Sigmoid colon (tissue), 7 donors: Measurements from ENCODE around the gene ZBTB7C. TPM values are rescaled to one million over a fixed set of nuclear protein-coding genes. Genes with fewer than 3 reads are reported as not detected.

Experiments used
- DNase-seq: peaks from one replicate; pipeline ENCODE4 v3.0.0-alpha.2; 2019
- H3K27ac ChIP-seq, 4 donors: fragments of 200-600 bp; sonication (generic); one replicate each; pipeline ENCODE4 v1.5.1; 2016 to 2019; ENCODE audit warnings: mild to moderate bottlenecking in 1 of 4
- H3K27me3 ChIP-seq, 3 donors: fragments of 200-600 bp; sonication (generic); one replicate each; pipeline ENCODE4 v1.5.1; 2019; ENCODE audit warnings: mild to moderate bottlenecking in 1 of 3
- H3K36me3 ChIP-seq, 4 donors: fragments of 200-600 bp; sonication (generic); one replicate each; pipeline ENCODE4 v1.5.1; 2016 to 2019
- H3K4me1 ChIP-seq, 4 donors: fragments of 200-600 bp; sonication (generic); one replicate each; pipeline ENCODE4 v1.5.1; 2017 to 2019
- H3K4me3 ChIP-seq, 4 donors: fragments of 200-600 bp; sonication (generic); one replicate each; pipeline ENCODE4 v1.5.1; 2017 to 2019; ENCODE audit warnings: mild to moderate bottlenecking in 2 of 4, moderate library complexity in 1 of 4
- H3K9me3 ChIP-seq, 4 donors: fragments of 200-600 bp in 3 of 4; sonication (generic) in 3 of 4; one replicate each; pipeline versions ENCODE4 v1.5.1 to v1.6.1; 2013 to 2019
- EP300 ChIP-seq, 4 donors: sonication (generic); formaldehyde crosslinking; IDR thresholded peaks; one replicate each; pipeline ENCODE4 v1.6.1; 2017; ENCODE audit warnings: antibody characterized with exemption in 4 of 4
- POLR2A ChIP-seq, 2 donors: fragments of 450-650 bp; IDR thresholded peaks; one replicate each; pipeline ENCODE4 v1.6.1; 2016; ENCODE audit warnings: antibody characterized with exemption in 2 of 2, mild to moderate bottlenecking in 2 of 2, moderate library complexity in 2 of 2
- POLR2AphosphoS5 ChIP-seq, 4 donors: sonication (generic); formaldehyde crosslinking; IDR thresholded peaks; one replicate each; pipeline ENCODE4 v1.6.1; 2017; ENCODE audit warnings: antibody characterized with exemption in 4 of 4
- WGBS, 2 donors: extraction: QIAGEN DNeasy Blood & Tissue Kit; methylation state at CpG; one replicate each; pipeline ENCODE4 v1.1.7; 2013; 5-methylcytosine and 5-hydroxymethylcytosine counted together
- intact Hi-C: fragments of 100-400 bp; cut with DNase I; formaldehyde crosslinking; loops from one replicate; pipeline ENCODE4 v1.15.1; 2023
- polyA plus RNA-seq, 3 donors: library from polyadenylated mRNA; stranded (reverse); fragments of 200-250 nt; gene quantifications; one replicate each; pipeline ENCODE4 v1.2.3, GENCODE V29; 2013
- total RNA-seq, 4 donors: library from RNA; depleted of rRNA; stranded (reverse); fragments of >200 nt; gene quantifications; one replicate each; pipeline ENCODE4 v1.1.0, GENCODE V29; 2016
- TF ChIP-seq, protein P1 (sequence below), 4 experiments: fragments of 450-650 bp in 3 of 4; fragments of 200-600 bp in 1 of 4; IDR thresholded peaks; one replicate each; pipeline ENCODE4 v1.5.1; 2016 to 2019; ENCODE audit warnings: antibody characterized with exemption in 4 of 4, mild to moderate bottlenecking in 3 of 4, moderate library complexity in 2 of 4
- donor health status: healthy with polysubstance abuse.
- donor health status: Bipolar disorder and iron deficiency.
- donor health status: healthy.

Gene ZBTB7C
- total and polyA plus RNA-seq, 7 donors, result 0.41 to 18.6 (median 1.7) TPM

GRCh38 chr18:48065601-48065995, 343.6 kb downstream of the ZBTB7C start:
- H3K9me3 ChIP-seq, result no peaks in the 10 kb centered on the region
- TF ChIP-seq EP300 (IDR thresholded peaks at IDR 0.05) (no peak), POLR2AphosphoS5 (IDR thresholded peaks at IDR 0.05) (no peak), POLR2A (IDR thresholded peaks at IDR 0.05) (no peak)
- TF ChIP-seq, protein P1, sequence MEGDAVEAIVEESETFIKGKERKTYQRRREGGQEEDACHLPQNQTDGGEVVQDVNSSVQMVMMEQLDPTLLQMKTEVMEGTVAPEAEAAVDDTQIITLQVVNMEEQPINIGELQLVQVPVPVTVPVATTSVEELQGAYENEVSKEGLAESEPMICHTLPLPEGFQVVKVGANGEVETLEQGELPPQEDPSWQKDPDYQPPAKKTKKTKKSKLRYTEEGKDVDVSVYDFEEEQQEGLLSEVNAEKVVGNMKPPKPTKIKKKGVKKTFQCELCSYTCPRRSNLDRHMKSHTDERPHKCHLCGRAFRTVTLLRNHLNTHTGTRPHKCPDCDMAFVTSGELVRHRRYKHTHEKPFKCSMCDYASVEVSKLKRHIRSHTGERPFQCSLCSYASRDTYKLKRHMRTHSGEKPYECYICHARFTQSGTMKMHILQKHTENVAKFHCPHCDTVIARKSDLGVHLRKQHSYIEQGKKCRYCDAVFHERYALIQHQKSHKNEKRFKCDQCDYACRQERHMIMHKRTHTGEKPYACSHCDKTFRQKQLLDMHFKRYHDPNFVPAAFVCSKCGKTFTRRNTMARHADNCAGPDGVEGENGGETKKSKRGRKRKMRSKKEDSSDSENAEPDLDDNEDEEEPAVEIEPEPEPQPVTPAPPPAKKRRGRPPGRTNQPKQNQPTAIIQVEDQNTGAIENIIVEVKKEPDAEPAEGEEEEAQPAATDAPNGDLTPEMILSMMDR (IDR thresholded peaks at IDR 0.05), result no peak
- no peaks in the 10 kb centered on the region for H3K36me3 ChIP-seq
- DNase-seq, result no peak
- H3K27ac ChIP-seq, result no peak overlapping the region
- intact Hi-C loops, result no loop called here
- H3K4me3 ChIP-seq, result no peak overlapping the region
- no peaks in the 10 kb centered on the region for H3K4me1 ChIP-seq
- no peaks in the 10 kb centered on the region for H3K27me3 ChIP-seq
- WGBS, 2 donors, result 85 to 89% methylated on average over 3 of the region's 3 CpGs

- Histone ChIP-seq H3K9me3 (no peaks in the 10 kb centered on the region), H3K27ac (no peak overlapping the region), H3K4me1 (no peaks in the 10 kb centered on the region), H3K27me3 (no peaks in the 10 kb centered on the region), H3K4me3 (no peak overlapping the region), H3K36me3 (no peaks in the 10 kb centered on the region)
- intact Hi-C loops, result no loop called here
- DNase-seq, result no peak
- TF ChIP-seq POLR2AphosphoS5 (IDR thresholded peaks at IDR 0.05) (no peak), POLR2A (IDR thresholded peaks at IDR 0.05) (no peak), EP300 (IDR thresholded peaks at IDR 0.05) (no peak)
- TF ChIP-seq, protein P1 (IDR thresholded peaks at IDR 0.05), result no peak
- WGBS, 2 donors, result 79 to 84% methylated on average over 10 of the region's 10 CpGs
Measured at GRCh38 chr18:48064978-48065600, 344.1 kb downstream of the ZBTB7C start.

DNA sequence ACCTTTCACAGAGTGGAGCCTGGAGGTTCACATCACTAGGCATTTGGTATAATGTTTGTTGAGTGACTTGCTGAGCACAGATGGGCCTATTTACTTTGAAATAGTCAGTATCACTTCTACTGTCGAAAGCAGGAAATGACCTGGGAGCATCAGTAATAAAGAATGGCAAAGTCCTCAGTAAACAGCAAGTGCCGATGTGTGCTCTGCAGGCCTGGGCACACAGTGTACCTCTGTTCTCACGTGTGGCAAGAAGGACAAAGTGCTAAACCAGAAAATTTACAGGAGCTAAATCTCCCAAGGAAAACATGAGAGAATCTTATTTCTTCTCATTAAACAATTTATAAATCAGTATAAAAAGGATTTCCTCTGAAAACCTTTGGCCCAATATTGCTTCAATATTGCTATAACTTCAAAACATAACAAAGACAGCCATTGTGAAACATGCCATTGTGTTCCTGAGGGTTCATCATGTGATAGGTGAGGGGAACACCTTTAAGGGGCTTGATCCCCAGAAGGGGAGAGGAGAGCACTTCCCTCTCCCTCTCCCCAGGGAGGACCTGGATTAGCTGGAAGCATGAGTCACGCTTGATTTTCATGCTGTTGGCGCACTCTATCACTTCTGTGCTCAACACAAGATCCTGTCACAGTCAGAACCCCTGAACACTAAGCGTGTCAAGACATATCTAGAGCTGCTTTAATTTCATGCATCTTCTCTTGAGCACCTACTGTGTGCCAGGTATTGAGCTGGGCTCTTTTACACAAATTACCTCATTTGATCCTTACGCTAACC, 347.2 kb downstream of the ZBTB7C start:
- Histone ChIP-seq H3K4me3 (no peak overlapping the region), H3K27ac (no peak overlapping the region), H3K36me3 (no peaks in the 10 kb centered on the region), H3K27me3 (no peaks in the 10 kb centered on the region), H3K4me1 (no peaks in the 10 kb centered on the region), H3K9me3 (no peaks in the 10 kb centered on the region)
- WGBS, 2 donors, result 62 to 86% methylated on average over 7 of the region's 7 CpGs
- no peak for TF ChIP-seq POLR2A (IDR thresholded peaks at IDR 0.05)
- TF ChIP-seq, protein P1 (IDR thresholded peaks at IDR 0.05), result no peak
- TF ChIP-seq POLR2AphosphoS5 (IDR thresholded peaks at IDR 0.05), result no peak
- intact Hi-C loops, result no loop called here
- DNase-seq, result no peak

DNA sequence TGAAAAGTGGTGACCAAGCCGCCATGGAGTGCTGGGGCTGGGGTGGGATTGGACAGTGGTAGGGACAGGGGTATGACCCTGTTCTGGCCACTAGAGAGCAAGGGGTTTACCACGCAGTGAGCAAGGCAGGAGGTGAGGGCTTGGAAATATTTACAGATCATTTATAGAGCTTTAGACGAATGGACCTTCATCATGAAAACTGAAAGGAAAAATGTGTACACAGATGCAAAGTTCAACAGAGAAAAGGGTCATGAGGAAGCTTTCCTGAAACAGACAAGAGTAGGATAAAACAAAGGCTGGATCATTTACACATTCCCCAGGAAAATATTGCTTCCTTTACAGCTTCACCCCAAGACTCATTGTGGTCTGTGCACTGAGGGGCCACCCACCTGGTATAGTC, 348.2 kb downstream of the ZBTB7C start:
- H3K36me3 ChIP-seq, result no peaks in the 10 kb centered on the region
- WGBS, 2 donors, result 47 to 63% methylated on average over 3 of the region's 3 CpGs
- H3K27me3 ChIP-seq, result no peaks in the 10 kb centered on the region
- H3K9me3 ChIP-seq, result no peaks in the 10 kb centered on the region
- TF ChIP-seq EP300 (IDR thresholded peaks at IDR 0.05) (no peak), POLR2AphosphoS5 (IDR thresholded peaks at IDR 0.05) (no peak), POLR2A (IDR thresholded peaks at IDR 0.05) (no peak)
- TF ChIP-seq, protein P1 (IDR thresholded peaks at IDR 0.05), result no peak
- DNase-seq, result no peak
- H3K27ac ChIP-seq, result no peak overlapping the region
- intact Hi-C loops, result no loop called here
- no peak overlapping the region for H3K4me3 ChIP-seq
- H3K4me1 ChIP-seq, result no peaks in the 10 kb centered on the region
